Cardiac muscle cell (in vitro differentiated cells and primary cell): ENCODE data around the gene TCF7. TPM values are rescaled to one million over a fixed set of nuclear protein-coding genes. Genes with fewer than 3 reads are reported as not detected.

Source experiments
- DNase-seq, 2 donors: peaks; one replicate each; pipeline versions ENCODE4 v3.0.0 to v3.0.0-alpha.2; 2010 to 2017; ENCODE audit warnings: low read depth in 1 of 2, low spot score in 1 of 2
- H3K27ac ChIP-seq: fragments of 200-600 bp; sonication (generic); 2 replicates; pipeline ENCODE4 v1.5.1; 2016
- H3K27me3 ChIP-seq: fragments of 200-600 bp; sonication (generic); 2 replicates; pipeline ENCODE4 v1.6.0; 2016; ENCODE audit warnings: control low read depth
- H3K36me3 ChIP-seq: fragments of 200-600 bp; sonication (generic); 2 replicates; pipeline ENCODE4 v1.5.1; 2016; ENCODE audit warnings: control low read depth
- H3K4me1 ChIP-seq: fragments of 200-600 bp; sonication (generic); 2 replicates; pipeline ENCODE4 v1.8.1; 2017; ENCODE audit warnings: low read depth, mild to moderate bottlenecking, mixed run types
- H3K4me3 ChIP-seq: fragments of 200-600 bp; sonication (generic); 2 replicates; pipeline ENCODE4 v1.5.1; 2016; ENCODE audit warnings: mild to moderate bottlenecking
- H3K9me3 ChIP-seq: fragments of 200-600 bp; sonication (generic); 2 replicates; pipeline ENCODE4 v1.5.1; 2017; ENCODE audit warnings: low read depth, mild to moderate bottlenecking, control low read depth
- CTCF ChIP-seq: IDR thresholded peaks from 2 replicates; pipeline ENCODE4 v1.5.1; 2012; ENCODE audit warnings: low read depth, mild to moderate bottlenecking, low read length
- polyA plus RNA-seq: library from polyadenylated mRNA; unstranded; fragments of >200 nt; fragmentation: Nextera tagmentation; extraction: Ambion mirVana; gene quantifications from 2 replicates; pipeline ENCODE4 v1.2.1, GENCODE V29; 2016
- total RNA-seq: library from RNA; depleted of rRNA; stranded (reverse); fragments of >200 nt; gene quantifications from 2 replicates; pipeline ENCODE4 v1.2.3, GENCODE V29; 2016

TCF7 gene
- total and polyA plus RNA-seq, 2 experiments from 2014 or later, result 6.8 to 28.9 TPM

- Histone ChIP-seq H3K4me3 (peak overlapping the region; percentile 67), H3K9me3 (no peaks in the 10 kb centered on the region), H3K27me3 (no peaks in the 10 kb centered on the region), H3K27ac (peak overlapping the region; percentile 100), H3K36me3 (peaks cover 18% of the 10 kb centered on the region), H3K4me1 (peaks cover 16% of the 10 kb centered on the region)
- peak; percentile 25 to 55 for DNase-seq
- no peak for TF ChIP-seq CTCF
Observed at GRCh38 chr5:134174841-134175839, 60.7 kb downstream of the TCF7 start.

GRCh38 chr5:134175921-134176510, 61.5 kb downstream of the TCF7 start:
- peak overlapping the region; percentile 67 for H3K4me3 ChIP-seq
- peak overlapping the region; percentile 100 for H3K27ac ChIP-seq
- no peaks in the 10 kb centered on the region for H3K27me3 ChIP-seq
- H3K36me3 ChIP-seq, result peaks cover 13% of the 10 kb centered on the region
- peak; percentile 42 to 59 for DNase-seq
- no peaks in the 10 kb centered on the region for H3K9me3 ChIP-seq
- no peak for TF ChIP-seq CTCF
- peaks cover 16% of the 10 kb centered on the region for H3K4me1 ChIP-seq

GRCh38 chr5:134176511-134177368, 62.3 kb downstream of the TCF7 start, which contains the start of gene SKP1:
Gene SKP1, minus strand, starts transcription at chr5:134176950. Its CDS starts 2,928 bp downstream, at chr5:134174022.
- no peak for TF ChIP-seq CTCF
- Histone ChIP-seq H3K27ac (peak within 1 kb of the TSS; percentile 100), H3K27me3 (no peaks in the 10 kb centered on the region)

GRCh38 chr5:134177369-134178095, 63.1 kb downstream of the TCF7 start:
- TF ChIP-seq CTCF, result no peak
- Histone ChIP-seq H3K27me3 (no peaks in the 10 kb centered on the region), H3K4me1 (peaks cover 16% of the 10 kb centered on the region), H3K36me3 (no peaks in the 10 kb centered on the region), H3K9me3 (no peaks in the 10 kb centered on the region), H3K4me3 (peak overlapping the region; percentile 67), H3K27ac (peak overlapping the region; percentile 100)
- DNase-seq, result peak in 1 of 2 donors; percentile 57

More at GRCh38 chr5:134176511-134177368, 62.3 kb downstream of the TCF7 start, which contains the start of gene SKP1:
- H3K4me3 ChIP-seq, result peak within 1 kb of the TSS; percentile 67
- peaks cover 16% of the 10 kb centered on the region for H3K4me1 ChIP-seq
- no peaks in the 10 kb centered on the region for H3K9me3 ChIP-seq
- peak; percentile 84 to 93 for DNase-seq
- peaks cover 6% of the 10 kb centered on the region for H3K36me3 ChIP-seq
